Neural cell (in vitro differentiated cells): Measurements from ENCODE around the gene ATP5MG.

Experiments
- EZH2 ChIP-seq: fragments of 200-600, 300-800 bp; shearing (Covaris generic), sonication (generic); IDR thresholded peaks from 2 replicates; pipeline ENCODE4 v1.6.1; 2014; ENCODE audit warnings: antibody characterized with exemption, low read length, borderline replicate concordance, mild to moderate bottlenecking; ENCODE audit not compliant: insufficient read depth, poor library complexity, severe bottlenecking
- RAD21 ChIP-seq: fragments of 450-650 bp; conservative IDR thresholded peaks from 2 replicates; pipeline ENCODE4 v1.6.1; 2014; ENCODE audit warnings: antibody characterized with exemption, mild to moderate bottlenecking, moderate library complexity
- TF ChIP-seq, protein P1 (sequence below): fragments of 450-650 bp; IDR thresholded peaks from 2 replicates; pipeline ENCODE4 v1.5.1; 2014; ENCODE audit warnings: antibody characterized with exemption, mild to moderate bottlenecking, moderate library complexity; ENCODE audit not compliant: poor library complexity, severe bottlenecking

DNA sequence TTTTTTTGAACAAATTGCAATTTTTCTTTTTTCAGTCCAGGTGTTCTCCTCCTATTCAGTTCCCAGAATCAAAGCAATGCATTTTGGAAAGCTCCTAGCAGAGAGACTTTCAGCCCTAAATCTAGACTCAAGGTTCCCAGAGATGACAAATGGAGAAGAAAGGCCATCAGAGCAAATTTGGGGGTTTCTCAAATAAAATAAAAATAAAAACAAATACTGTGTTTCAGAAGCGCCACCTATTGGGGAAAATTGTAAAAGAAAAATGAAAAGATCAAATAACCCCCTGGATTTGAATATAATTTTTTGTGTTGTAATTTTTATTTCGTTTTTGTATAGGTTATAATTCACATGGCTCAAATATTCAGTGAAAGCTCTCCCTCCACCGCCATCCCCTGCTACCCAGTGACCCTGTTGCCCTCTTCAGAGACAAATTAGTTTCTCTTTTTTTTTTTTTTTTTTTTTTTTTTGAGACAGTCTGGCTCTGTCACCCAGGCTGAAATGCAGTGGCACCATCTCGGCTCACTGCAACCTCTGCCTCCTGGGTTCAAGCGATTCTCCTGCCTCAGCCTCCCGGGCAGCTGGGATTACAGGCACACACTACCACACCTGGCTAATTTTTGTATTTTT is 48.2 kb upstream of the ATP5MG start:
- TF ChIP-seq RAD21 (peak; percentile 71), EZH2 (no peak)
- TF ChIP-seq, protein P1, sequence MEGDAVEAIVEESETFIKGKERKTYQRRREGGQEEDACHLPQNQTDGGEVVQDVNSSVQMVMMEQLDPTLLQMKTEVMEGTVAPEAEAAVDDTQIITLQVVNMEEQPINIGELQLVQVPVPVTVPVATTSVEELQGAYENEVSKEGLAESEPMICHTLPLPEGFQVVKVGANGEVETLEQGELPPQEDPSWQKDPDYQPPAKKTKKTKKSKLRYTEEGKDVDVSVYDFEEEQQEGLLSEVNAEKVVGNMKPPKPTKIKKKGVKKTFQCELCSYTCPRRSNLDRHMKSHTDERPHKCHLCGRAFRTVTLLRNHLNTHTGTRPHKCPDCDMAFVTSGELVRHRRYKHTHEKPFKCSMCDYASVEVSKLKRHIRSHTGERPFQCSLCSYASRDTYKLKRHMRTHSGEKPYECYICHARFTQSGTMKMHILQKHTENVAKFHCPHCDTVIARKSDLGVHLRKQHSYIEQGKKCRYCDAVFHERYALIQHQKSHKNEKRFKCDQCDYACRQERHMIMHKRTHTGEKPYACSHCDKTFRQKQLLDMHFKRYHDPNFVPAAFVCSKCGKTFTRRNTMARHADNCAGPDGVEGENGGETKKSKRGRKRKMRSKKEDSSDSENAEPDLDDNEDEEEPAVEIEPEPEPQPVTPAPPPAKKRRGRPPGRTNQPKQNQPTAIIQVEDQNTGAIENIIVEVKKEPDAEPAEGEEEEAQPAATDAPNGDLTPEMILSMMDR: peak; percentile 72
